WTC11 (cell line): Measurements from ENCODE around the gene SLC6A15. TPM values are rescaled to one million over a fixed set of nuclear protein-coding genes. Genes with fewer than 3 reads are reported as not detected.
A peak's percentile ranks its signal among the peaks of the same experiment; 100 is the strongest.

ENCODE experiments used
- AR ChIP-seq: fragments of 250-450 bp; sonication (Bioruptor Pico); IDR thresholded peaks from 2 replicates; pipeline ENCODE4 v1.9.0; 2021; ENCODE audit warnings: mild to moderate bottlenecking
- ATF2 ChIP-seq: sonication (generic); formaldehyde crosslinking; IDR thresholded peaks from 2 replicates; pipeline ENCODE4 v1.8.1; 2022; ENCODE audit warnings: low read depth, missing genetic modification reagents, borderline replicate concordance
- ATF3 ChIP-seq: sonication (generic); formaldehyde crosslinking; conservative IDR thresholded peaks from 2 replicates; pipeline ENCODE4 v1.8.1; 2022; ENCODE audit warnings: mild to moderate bottlenecking, missing genetic modification reagents
- CBFB ChIP-seq: sonication (generic); formaldehyde crosslinking; IDR thresholded peaks from 2 replicates; pipeline ENCODE4 v1.8.1; 2022; ENCODE audit warnings: mild to moderate bottlenecking, low read depth, missing genetic modification reagents
- CREB1 ChIP-seq: sonication (generic); formaldehyde crosslinking; IDR thresholded peaks from 2 replicates; pipeline ENCODE4 v1.8.0; 2023; ENCODE audit warnings: mild to moderate bottlenecking, missing genetic modification reagents
- CREM ChIP-seq: sonication (generic); formaldehyde crosslinking; IDR thresholded peaks from 2 replicates; pipeline ENCODE4 v1.8.1; 2022; ENCODE audit warnings: mild to moderate bottlenecking, missing genetic modification reagents, moderate library complexity
- ESRRA ChIP-seq: sonication (generic); formaldehyde crosslinking; IDR thresholded peaks from 2 replicates; pipeline ENCODE4 v1.8.1; 2022; ENCODE audit warnings: mild to moderate bottlenecking, missing genetic modification reagents, borderline replicate concordance
- FOXP4 ChIP-seq: sonication (generic); formaldehyde crosslinking; IDR thresholded peaks from 2 replicates; pipeline ENCODE4 v1.8.0; 2022; ENCODE audit warnings: mild to moderate bottlenecking, missing genetic modification reagents
- HMGXB4 ChIP-seq: sonication (generic); formaldehyde crosslinking; IDR thresholded peaks from 2 replicates; pipeline ENCODE4 v1.8.1; 2023; ENCODE audit warnings: mild to moderate bottlenecking, moderate library complexity, missing genetic modification reagents
- NR2C2 ChIP-seq: sonication (generic); formaldehyde crosslinking; IDR thresholded peaks from 2 replicates; pipeline ENCODE4 v1.8.0; 2022; ENCODE audit warnings: mild to moderate bottlenecking, missing genetic modification reagents
- OVOL2 ChIP-seq: fragments of 250-450 bp; sonication (Bioruptor Pico); IDR thresholded peaks from 2 replicates; pipeline ENCODE4 v1.9.0; 2021; ENCODE audit warnings: mild to moderate bottlenecking, borderline replicate concordance
- PRRX2 ChIP-seq: fragments of 250-450 bp; sonication (Bioruptor Pico); IDR thresholded peaks from 2 replicates; pipeline ENCODE4 v1.8.0; 2021; ENCODE audit warnings: mild to moderate bottlenecking
- SMAD3 ChIP-seq: sonication (generic); formaldehyde crosslinking; IDR thresholded peaks from 2 replicates; pipeline ENCODE4 v1.8.0; 2022; ENCODE audit warnings: missing genetic modification reagents, mild to moderate bottlenecking, borderline replicate concordance
- SOX15 ChIP-seq: fragments of 250-450 bp; sonication (Bioruptor Pico); IDR thresholded peaks from 2 replicates; pipeline ENCODE4 v1.9.0; 2021; ENCODE audit warnings: mild to moderate bottlenecking
- USF1 ChIP-seq: sonication (generic); formaldehyde crosslinking; IDR thresholded peaks from 2 replicates; pipeline ENCODE4 v1.8.0; 2022; ENCODE audit warnings: mild to moderate bottlenecking, missing genetic modification reagents
- ZBTB21 ChIP-seq: sonication (generic); formaldehyde crosslinking; IDR thresholded peaks from 2 replicates; pipeline ENCODE4 v1.8.1; 2023; ENCODE audit warnings: mild to moderate bottlenecking, missing genetic modification reagents, borderline replicate concordance
- ZNF138 ChIP-seq: sonication (generic); formaldehyde crosslinking; conservative IDR thresholded peaks from 2 replicates; pipeline ENCODE4 v1.8.1; 2022; ENCODE audit warnings: mild to moderate bottlenecking, moderate library complexity, missing genetic modification reagents
- ZNF423 ChIP-seq: fragments of 250-450 bp; sonication (Bioruptor Pico); IDR thresholded peaks from 2 replicates; pipeline ENCODE4 v2.1.2; 2022; ENCODE audit warnings: mild to moderate bottlenecking, moderate library complexity
- ZNF425 ChIP-seq: fragments of 250-450 bp; sonication (Bioruptor Pico); conservative IDR thresholded peaks from 2 replicates; pipeline ENCODE4 v1.9.0; 2021; ENCODE audit warnings: mild to moderate bottlenecking
- ZNF512 ChIP-seq: sonication (generic); formaldehyde crosslinking; IDR thresholded peaks from 2 replicates; pipeline ENCODE4 v1.8.1; 2022; ENCODE audit warnings: missing genetic modification reagents, borderline replicate concordance
- ZNF671 ChIP-seq: fragments of 250-450 bp; sonication (Bioruptor Pico); IDR thresholded peaks from 2 replicates; pipeline ENCODE4 v1.8.0; 2021; ENCODE audit warnings: mild to moderate bottlenecking
- ZSCAN18 ChIP-seq: fragments of 250-450 bp; sonication (Bioruptor Pico); IDR thresholded peaks from 2 replicates; pipeline ENCODE4 v2.1.2; 2022; ENCODE audit warnings: mild to moderate bottlenecking, moderate library complexity
- total RNA-seq: library from RNA; stranded (reverse); gene quantifications from 3 replicates; pipeline ENCODE4 v1.2.3, GENCODE V29; 2021

SLC6A15 gene
- total RNA-seq, 1 experiment from 2014 or later: 27.0 TPM

- 0 out of 2 replicates have a peak, but pooled peaks have one; percentile 51 for TF ChIP-seq AR (CRISPR knock-in tag)
- no peak for TF ChIP-seq CREB1 (CRISPR knock-in tag)
- no peak for TF ChIP-seq ZNF671 (CRISPR knock-in tag)
- no peak for TF ChIP-seq ATF3 (CRISPR knock-in tag)
- no peak for TF ChIP-seq ZNF138 (CRISPR knock-in tag)
- TF ChIP-seq PRRX2 (CRISPR knock-in tag): no peak
- TF ChIP-seq USF1 (CRISPR knock-in tag): peak; percentile 69
- TF ChIP-seq CREM (CRISPR knock-in tag): 0 out of 2 replicates have a peak, but pooled peaks have one; percentile 29
- TF ChIP-seq ZNF425 (CRISPR knock-in tag): no peak
- TF ChIP-seq HMGXB4: peak; percentile 7; the same call in 1 of the 2 replicates
- no peak for TF ChIP-seq ZNF512 (CRISPR knock-in tag)
- TF ChIP-seq ZNF423 (CRISPR knock-in tag): no peak
- TF ChIP-seq OVOL2 (CRISPR knock-in tag): no peak
- no peak for TF ChIP-seq ESRRA (CRISPR knock-in tag)
- TF ChIP-seq NR2C2 (CRISPR knock-in tag): no peak
- no peak for TF ChIP-seq ATF2 (CRISPR knock-in tag)
- no peak for TF ChIP-seq SOX15 (CRISPR knock-in tag)
- TF ChIP-seq FOXP4: peak; percentile 61; the same call in 1 of the 2 replicates
- no peak for TF ChIP-seq CBFB
- TF ChIP-seq ZSCAN18 (CRISPR knock-in tag): no peak
- 0 out of 2 replicates have a peak, but pooled peaks have one; percentile 26 for TF ChIP-seq ZBTB21 (CRISPR knock-in tag)
- no peak; the same call in 1 of the 2 replicates for TF ChIP-seq SMAD3 (CRISPR knock-in tag)
Observed at GRCh38 chr12:84911271-84912197, 1.1 kb downstream of the SLC6A15 start (continued).
